GM21723 (cell line): Measurements from ENCODE around the gene RAMACL.
"Not testable (repeated sequence)": the region's sequence is repeated elsewhere in the genome, so short reads cannot be mapped to it uniquely, and the experiment has no call there.

Source experiments
- ATAC-seq: cut with Tn5 transposase; IDR thresholded peaks from one replicate; pipeline ENCODE4 v1.9.1; 2021; ENCODE audit warnings: mild to moderate bottlenecking, moderate library complexity; ENCODE audit not compliant: unreplicated experiment

RAMACL gene

GRCh38 chr6:166539011-166539385 is 47.5 kb downstream of the RAMACL start:
- ATAC-seq: not testable (repeated sequence)

- no peak for ATAC-seq
Observed at GRCh38 chr6:166538297-166539010, 48.0 kb downstream of the RAMACL start.

- no peak for ATAC-seq
Observed at GRCh38 chr6:166534658-166535406, 51.6 kb downstream of the RAMACL start.

GRCh38 chr6:166533205-166533824 is 53.2 kb downstream of the RAMACL start:
- ATAC-seq: no peak
